ENCODE results near the gene DPP10.

DNA sequence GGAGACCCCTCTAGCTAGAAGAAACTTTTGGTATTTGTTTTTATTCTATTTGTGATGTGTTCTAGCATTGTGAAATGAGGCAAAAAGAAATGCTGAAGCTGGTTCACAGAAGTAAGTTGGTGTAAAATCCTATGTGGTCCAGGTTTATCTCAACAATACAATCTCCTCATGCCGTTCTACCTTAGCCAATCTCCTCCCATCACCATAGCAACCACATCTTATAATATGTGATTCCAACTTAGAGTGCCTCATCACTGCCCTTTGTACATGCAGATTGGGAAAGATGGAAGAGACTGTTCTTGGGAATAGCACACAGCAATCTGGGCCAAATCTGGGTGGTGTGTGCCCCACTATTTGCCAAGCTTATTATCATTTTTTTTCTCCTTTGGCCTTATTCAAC lies 30.3 kb downstream of the DPP10 start:
- TF ChIP-seq CTCF (conservative IDR thresholded peaks at IDR 0.05; ENCODE audit: low read depth, low read length) (no peak), EZH2phosphoT487 (IDR thresholded peaks at IDR 0.05; ENCODE audit: borderline replicate concordance, low read length) (no peak)

All from PC-3 (cell line).